SK-N-SH (cell line): ENCODE results near the gene TP63. TPM values are rescaled to one million over a fixed set of nuclear protein-coding genes. Genes with fewer than 3 reads are reported as not detected.

ENCODE experiments used
- CTCF ChIA-PET: fragments of 300-600, 350-600 bp; formaldehyde crosslinking; extraction: SDS; loops from one replicate; lab custom pipeline; 2021; lab: Yijun Ruan, JAX
- POLR2A ChIA-PET: fragments of 350-600 bp; sonication (Branson Sonifier 250); formaldehyde crosslinking; extraction: SDS; loops from one replicate; lab custom pipeline; 2020; ENCODE audit warnings: antibody characterized with exemption, inconsistent platforms; lab: Yijun Ruan, JAX
- DNase-seq: peaks from one replicate; pipeline ENCODE4 v3.0.0; 2012
- H2AFZ ChIP-seq: fragments of 200-600 bp; sonication (generic); 2 replicates; pipeline ENCODE4 v1.8.1; 2016; ENCODE audit warnings: antibody characterized with exemption, mild to moderate bottlenecking, low read depth
- H3F3A ChIP-seq: fragments of 200-600 bp; sonication (generic); replicated peaks from 2 replicates; pipeline ENCODE3; 2016; ENCODE audit warnings: antibody characterized with exemption, mild to moderate bottlenecking; ENCODE audit not compliant: insufficient read depth
- H3K27ac ChIP-seq, 2 experiments: fragments of 200-500 bp in 1 of 2; fragments of 200-600 bp in 1 of 2; sonication (Bioruptor generic) in 1 of 2; sonication (generic), shearing (Covaris generic) in 1 of 2; 2 replicates each; pipeline versions ENCODE4 v1.5.1 to v1.6.1; 2014 to 2016; ENCODE audit warnings: low read depth in 2 of 2, inconsistent platforms in 1 of 2, low read length in 1 of 2, mild to moderate bottlenecking in 1 of 2, mixed read lengths in 1 of 2
- H3K27me3 ChIP-seq: fragments of 200-600 bp; sonication (generic), shearing (Covaris generic); 2 replicates; pipeline ENCODE4 v1.6.1; 2016; ENCODE audit warnings: mixed run types; ENCODE audit not compliant: insufficient read depth
- H3K36me3 ChIP-seq, 2 experiments: fragments of 200-500 bp in 1 of 2; fragments of 200-600 bp in 1 of 2; sonication (Bioruptor generic) in 1 of 2; sonication (generic) in 1 of 2; replicated peaks in 1 of 2; 2 replicates each; pipeline versions ENCODE3 to v1.5.1; 2014 to 2016; ENCODE audit warnings: low read length in 1 of 2, mild to moderate bottlenecking in 1 of 2; ENCODE audit not compliant: insufficient read depth in 2 of 2, control insufficient read depth in 1 of 2
- H3K4me1 ChIP-seq, 2 experiments: fragments of 200-500 bp in 1 of 2; fragments of 200-600 bp in 1 of 2; sonication (Bioruptor generic) in 1 of 2; sonication (generic), shearing (Covaris generic) in 1 of 2; 2 replicates each; pipeline versions ENCODE4 v1.5.1 to v1.6.1; 2014 to 2016; ENCODE audit warnings: low read depth in 1 of 2, low read length in 1 of 2, mixed run types in 1 of 2; ENCODE audit not compliant: insufficient read depth in 2 of 2, control insufficient read depth in 1 of 2
- H3K4me2 ChIP-seq: fragments of 200-600 bp; sonication (generic), shearing (Covaris generic); 2 replicates; pipeline ENCODE4 v1.6.1; 2017; ENCODE audit warnings: mixed run types
- H3K4me3 ChIP-seq, 2 experiments: fragments of 200-500 bp in 1 of 2; fragments of 200-600 bp in 1 of 2; sonication (Bioruptor generic) in 1 of 2; sonication (generic), shearing (Covaris generic) in 1 of 2; 2 replicates each; pipeline versions ENCODE4 v1.5.1 to v1.8.1; 2014 to 2016; ENCODE audit warnings: low read depth in 2 of 2, inconsistent platforms in 1 of 2, low read length in 1 of 2, mild to moderate bottlenecking in 1 of 2, mixed read lengths in 1 of 2, moderate library complexity in 1 of 2
- H3K79me2 ChIP-seq: fragments of 200-600 bp; sonication (generic); 2 replicates; pipeline ENCODE4 v1.8.1; 2017; ENCODE audit warnings: mild to moderate bottlenecking; ENCODE audit not compliant: insufficient read depth
- H3K9ac ChIP-seq: fragments of 200-600 bp; sonication (generic); 2 replicates; pipeline ENCODE4 v1.6.1; 2017; ENCODE audit warnings: mixed run types
- H3K9me2 ChIP-seq: fragments of 200-600 bp; sonication (generic); 2 replicates; pipeline ENCODE4 v1.6.1; 2017; ENCODE audit warnings: mixed run types
- H3K9me3 ChIP-seq: fragments of 200-600 bp; sonication (generic); 2 replicates; pipeline ENCODE4 v1.6.1; 2017; ENCODE audit warnings: mixed run types, mild to moderate bottlenecking, moderate library complexity
- H4K20me1 ChIP-seq: fragments of 200-600 bp; sonication (generic); 2 replicates; pipeline ENCODE4 v1.6.1; 2017; ENCODE audit warnings: mild to moderate bottlenecking, mixed run types; ENCODE audit not compliant: insufficient read depth
- EP300 ChIP-seq, 2 experiments: IDR thresholded peaks; 2 replicates each; pipeline versions ENCODE4 v1.4.0 to v1.6.1; 2012; ENCODE audit warnings: borderline replicate concordance in 1 of 2, low read depth in 1 of 2, low read length in 1 of 2
- EZH2phosphoT487 ChIP-seq: fragments of 200-600 bp; sonication (generic); IDR thresholded peaks from 2 replicates; pipeline ENCODE4 v1.6.1; 2017; ENCODE audit warnings: low read depth, mixed run types, mild to moderate bottlenecking, antibody characterized with exemption, moderate library complexity, borderline replicate concordance
- FOXM1 ChIP-seq: IDR thresholded peaks from 2 replicates; pipeline ENCODE4 v1.4.0; 2012; ENCODE audit warnings: low read depth, mild to moderate bottlenecking
- JUND ChIP-seq: IDR thresholded peaks from 2 replicates; pipeline ENCODE4 v1.4.0; 2012
- MEF2A ChIP-seq: IDR thresholded peaks from 2 replicates; pipeline ENCODE4 v1.4.0; 2012; ENCODE audit warnings: low read depth, borderline replicate concordance
- RAD21 ChIP-seq: IDR thresholded peaks from 2 replicates; pipeline ENCODE4 v1.6.1; 2012; ENCODE audit warnings: mild to moderate bottlenecking, low read length
- SIN3A ChIP-seq: IDR thresholded peaks from 2 replicates; pipeline ENCODE4 v1.6.1; 2012; ENCODE audit warnings: low read depth, mild to moderate bottlenecking, low read length, moderate library complexity, borderline replicate concordance
- TCF12 ChIP-seq: IDR thresholded peaks from 2 replicates; pipeline ENCODE4 v1.4.0; 2012
- ZBTB33 ChIP-seq: IDR thresholded peaks from 2 replicates; pipeline ENCODE4 v1.4.0; 2012; ENCODE audit warnings: low read depth, borderline replicate concordance
- WGBS: methylation state at CpG from one replicate; pipeline ENCODE4 v1.1.6; 2017; ENCODE audit warnings: low lambda C conversion rate; 5-methylcytosine and 5-hydroxymethylcytosine counted together
- polyA plus RNA-seq, 3 experiments: library from polyadenylated mRNA; depleted of rRNA; stranded (reverse); fragments of >200 nt; gene quantifications; 2 replicates each; pipeline ENCODE4 v1.2.3, GENCODE V29; 2012

Gene TP63
- polyA plus RNA-seq, 1 of the 3 experiments (the other 2 are of a cell fraction): not detected

- no peak for TF ChIP-seq RAD21
Observed at GRCh38 chr3:189698811-189699210, 67.6 kb downstream of the TP63 start (continued).

- Histone ChIP-seq H3K27ac (no peak overlapping the region), H4K20me1 (no peaks in the 10 kb centered on the region), H3K9me3 (no peaks in the 10 kb centered on the region), H3K79me2 (no peaks in the 10 kb centered on the region), H3K4me3 (no peak overlapping the region), H3K9ac (no peak overlapping the region), H3K4me2 (no peak overlapping the region), H3K9me2 (no peaks in the 10 kb centered on the region), H3K27me3 (peaks cover 4% of the 10 kb centered on the region), H3F3A (no peaks in the 10 kb centered on the region), H3K4me1 (no peaks in the 10 kb centered on the region)
- 25% methylated on average over 1 of the region's 1 CpG for WGBS
- CTCF ChIA-PET: no interaction called here
- POLR2A ChIA-PET: no interaction called here
- DNase-seq: no peak
- TF ChIP-seq SIN3A: no peak
- TF ChIP-seq ZBTB33: no peak
- no peak for TF ChIP-seq JUND
- TF ChIP-seq RAD21: no peak
- TF ChIP-seq MEF2A: no peak
- no peak for TF ChIP-seq TCF12
- TF ChIP-seq EZH2phosphoT487: no peak
- TF ChIP-seq EP300 (IDR thresholded peaks at IDR 0.05; ENCODE audit: borderline replicate concordance in 1 of 2, low read depth in 1 of 2, low read length in 1 of 2): no peak
- TF ChIP-seq, all 33 proteins: peak for 0
- no peaks in the 10 kb centered on the region for H3K36me3 ChIP-seq
- H2AFZ ChIP-seq: no peak overlapping the region
Observed at GRCh38 chr3:189699885-189700284, 68.7 kb downstream of the TP63 start.

GRCh38 chr3:189702066-189702646 lies 71.0 kb downstream of the TP63 start:
- Histone ChIP-seq H3K27me3 (peaks cover 4% of the 10 kb centered on the region; the same call in 1 of the 2 replicates), H3K9me3 (no peaks in the 10 kb centered on the region), H3K4me3 (no peak overlapping the region), H3F3A (no peaks in the 10 kb centered on the region), H3K79me2 (no peaks in the 10 kb centered on the region), H3K27ac (no peak overlapping the region), H2AFZ (no peak overlapping the region), H3K9me2 (no peaks in the 10 kb centered on the region), H3K4me1 (no peaks in the 10 kb centered on the region), H3K36me3 (no peaks in the 10 kb centered on the region), H3K9ac (no peak overlapping the region), H3K4me2 (no peak overlapping the region)
- POLR2A ChIA-PET: no interaction called here
- DNase-seq: no peak
- CTCF ChIA-PET: interaction anchor here (0.9 kb wide), 1 partner anchor 8 kb away, joined by 3 read pairs; no protein-coding TSS in a partner anchor
- WGBS: 9% methylated on average over 1 of the region's 1 CpG
- no peak for TF ChIP-seq TCF12
- TF ChIP-seq SIN3A: no peak
- no peak for TF ChIP-seq MEF2A
- TF ChIP-seq FOXM1: no peak
- TF ChIP-seq, all 33 proteins: peak for 0
- H4K20me1 ChIP-seq: no peaks in the 10 kb centered on the region
